Suppressor macrophage treated with lipopolysaccharide for 4 hours (primary cell): Measurements from ENCODE around the gene FUT6.
A peak's percentile ranks its signal among the peaks of the same experiment; 100 is the strongest.
"Not testable (repeated sequence)": the region's sequence is repeated elsewhere in the genome, so short reads cannot be mapped to it uniquely, and the experiment has no call there.

ENCODE experiments used
- DNase-seq: peaks from one replicate; pipeline ENCODE4 v3.0.0-alpha.2; 2020

The FUT6 gene, protein sequence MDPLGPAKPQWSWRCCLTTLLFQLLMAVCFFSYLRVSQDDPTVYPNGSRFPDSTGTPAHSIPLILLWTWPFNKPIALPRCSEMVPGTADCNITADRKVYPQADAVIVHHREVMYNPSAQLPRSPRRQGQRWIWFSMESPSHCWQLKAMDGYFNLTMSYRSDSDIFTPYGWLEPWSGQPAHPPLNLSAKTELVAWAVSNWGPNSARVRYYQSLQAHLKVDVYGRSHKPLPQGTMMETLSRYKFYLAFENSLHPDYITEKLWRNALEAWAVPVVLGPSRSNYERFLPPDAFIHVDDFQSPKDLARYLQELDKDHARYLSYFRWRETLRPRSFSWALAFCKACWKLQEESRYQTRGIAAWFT

DNA sequence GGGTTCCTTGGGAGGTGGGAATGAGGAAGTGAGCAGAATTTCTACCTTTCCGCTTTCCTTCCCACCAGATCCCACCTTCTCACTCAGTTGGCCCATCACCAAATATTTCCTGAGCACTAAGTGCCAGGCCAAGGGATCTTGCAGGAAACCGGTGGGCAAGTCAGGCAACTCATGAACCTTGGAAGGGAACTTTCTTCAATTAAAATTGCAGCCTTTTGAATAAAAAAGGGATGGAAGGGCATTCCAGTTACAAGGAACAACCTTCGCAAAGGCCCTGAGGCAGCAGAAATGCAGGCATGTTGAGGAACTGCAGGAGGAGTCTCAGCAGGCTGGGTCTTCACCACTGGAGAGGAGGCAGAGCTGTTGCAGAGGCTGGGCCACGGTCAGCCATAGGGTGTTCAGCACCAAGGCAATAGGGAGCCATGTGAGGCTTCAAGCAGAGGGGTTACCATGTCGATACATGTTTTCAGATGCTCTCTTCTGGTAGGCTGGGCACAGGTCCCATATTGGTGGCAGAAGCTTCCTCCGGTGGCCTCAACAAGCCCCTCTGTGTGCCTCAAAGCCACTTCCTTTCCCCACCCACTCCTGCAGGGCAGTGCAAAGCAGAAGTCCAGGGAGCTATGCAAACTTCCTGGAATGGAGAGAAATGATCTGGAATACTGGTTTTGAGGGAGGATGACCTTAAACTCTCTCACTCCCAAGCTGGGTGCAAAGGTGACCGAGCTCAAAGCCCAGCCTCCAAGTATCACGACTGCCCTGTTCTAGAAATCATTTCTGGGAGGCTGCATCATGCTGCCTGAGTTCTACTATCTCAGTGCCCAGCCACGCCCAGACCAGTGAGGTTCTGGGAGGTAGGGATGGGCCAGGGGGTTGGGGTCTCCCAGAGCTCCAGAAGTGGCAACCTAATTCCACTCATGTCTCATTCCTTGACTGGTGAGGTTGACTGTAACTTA, at the start of gene FUT6:
Gene FUT6, minus strand, starts transcription at position 638 of the 953 bp plus-strand sequence. CDS start 7,135 bp downstream, outside the sequence.
- DNase-seq, result no peak

DNA sequence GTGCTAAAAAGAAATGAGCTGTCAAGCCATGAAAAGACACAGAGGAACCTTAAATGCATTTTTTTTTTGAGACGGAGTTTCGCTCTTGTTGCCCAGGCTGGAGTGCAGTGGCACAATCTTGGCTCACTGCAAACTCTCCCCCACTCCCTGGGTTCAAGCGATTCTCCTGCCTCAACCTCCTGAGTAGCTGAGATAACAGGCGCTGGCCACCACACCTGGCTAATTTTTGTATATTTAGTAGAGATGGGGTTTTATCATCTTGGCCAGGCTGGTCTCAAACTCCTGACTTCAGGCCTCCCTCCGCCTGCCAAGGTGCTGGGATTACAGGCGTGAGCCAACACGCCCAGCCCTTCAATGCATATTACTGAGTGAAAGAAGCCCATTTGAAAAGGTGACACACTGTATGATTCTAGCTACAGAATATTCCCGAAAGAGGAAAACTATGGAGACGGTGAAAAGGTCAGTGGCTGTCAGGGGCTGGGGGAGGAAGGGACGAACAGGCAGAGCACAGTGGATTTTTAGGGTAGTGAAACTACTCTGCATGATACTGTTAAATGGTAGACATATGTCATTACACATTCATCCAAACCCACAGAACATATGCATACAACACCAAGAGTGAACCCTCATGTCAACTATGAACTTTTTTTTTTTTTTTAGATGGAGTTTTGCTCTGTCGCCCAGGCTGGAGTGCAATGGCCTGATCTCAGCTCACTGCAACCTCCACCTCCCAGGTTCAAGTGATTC, 44.7 kb upstream of the FUT6 start:
- peak; percentile 67 for DNase-seq

DNA sequence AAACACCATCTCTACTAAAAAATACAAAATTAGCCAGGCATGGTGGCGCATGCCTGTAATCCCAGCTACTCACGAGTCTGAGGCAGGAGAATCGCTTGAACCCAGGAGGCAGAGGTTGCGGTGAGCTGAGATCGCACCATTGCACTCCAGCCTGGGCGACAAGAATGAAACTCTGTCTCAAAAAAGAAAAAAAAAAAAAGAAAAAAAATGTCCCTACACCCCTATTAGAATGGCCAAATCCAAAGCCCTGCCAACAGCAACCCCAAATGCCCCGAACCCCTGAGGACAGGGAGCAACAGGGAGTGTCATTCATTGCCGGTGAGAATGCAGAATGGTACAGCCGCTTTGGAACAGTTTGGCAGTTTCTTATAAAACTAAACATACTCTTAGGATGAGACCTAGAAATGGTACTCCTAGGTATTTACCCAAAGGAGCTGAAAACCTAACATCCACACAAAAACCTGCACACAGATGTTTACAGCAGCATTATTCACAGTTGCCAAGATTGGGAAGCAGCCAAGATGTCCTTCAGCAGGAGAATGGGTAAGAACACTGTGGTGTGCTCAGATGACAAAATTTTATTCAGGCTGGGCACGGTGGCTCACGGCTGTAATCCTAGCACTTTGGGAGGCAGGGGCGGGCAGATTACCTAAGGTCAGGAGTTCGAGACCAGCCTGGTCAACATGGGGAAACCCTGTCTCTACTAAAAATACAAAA, 43.8 kb upstream of the FUT6 start:
- not testable (repeated sequence) for DNase-seq

DNA sequence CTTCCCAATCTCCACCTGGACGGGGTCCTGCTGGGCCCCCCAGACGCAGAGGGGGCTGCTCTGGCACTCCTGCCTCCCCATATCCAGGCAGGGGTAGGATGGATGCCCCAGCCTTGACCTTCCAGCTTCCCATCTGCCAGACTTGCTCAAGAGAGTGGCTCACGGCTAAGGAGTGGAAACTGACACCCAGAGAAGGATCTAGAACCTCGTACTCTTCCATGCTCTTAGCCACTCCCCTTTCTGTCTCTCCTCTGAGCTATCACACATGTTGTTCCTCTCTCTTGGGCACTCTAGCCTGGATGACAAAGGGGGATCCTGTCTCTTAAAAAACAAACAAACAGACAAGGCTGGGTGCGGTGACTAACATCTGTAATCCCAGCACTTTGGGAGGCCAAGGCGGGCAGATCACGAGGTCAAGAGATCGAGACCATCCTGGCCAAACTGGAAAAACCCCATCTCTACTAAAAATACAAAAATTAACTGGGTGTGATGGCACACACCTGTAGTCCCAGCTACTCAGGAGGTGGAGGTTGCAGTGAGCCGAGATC, 43.0 kb upstream of the FUT6 start:
- no peak for DNase-seq

DNA sequence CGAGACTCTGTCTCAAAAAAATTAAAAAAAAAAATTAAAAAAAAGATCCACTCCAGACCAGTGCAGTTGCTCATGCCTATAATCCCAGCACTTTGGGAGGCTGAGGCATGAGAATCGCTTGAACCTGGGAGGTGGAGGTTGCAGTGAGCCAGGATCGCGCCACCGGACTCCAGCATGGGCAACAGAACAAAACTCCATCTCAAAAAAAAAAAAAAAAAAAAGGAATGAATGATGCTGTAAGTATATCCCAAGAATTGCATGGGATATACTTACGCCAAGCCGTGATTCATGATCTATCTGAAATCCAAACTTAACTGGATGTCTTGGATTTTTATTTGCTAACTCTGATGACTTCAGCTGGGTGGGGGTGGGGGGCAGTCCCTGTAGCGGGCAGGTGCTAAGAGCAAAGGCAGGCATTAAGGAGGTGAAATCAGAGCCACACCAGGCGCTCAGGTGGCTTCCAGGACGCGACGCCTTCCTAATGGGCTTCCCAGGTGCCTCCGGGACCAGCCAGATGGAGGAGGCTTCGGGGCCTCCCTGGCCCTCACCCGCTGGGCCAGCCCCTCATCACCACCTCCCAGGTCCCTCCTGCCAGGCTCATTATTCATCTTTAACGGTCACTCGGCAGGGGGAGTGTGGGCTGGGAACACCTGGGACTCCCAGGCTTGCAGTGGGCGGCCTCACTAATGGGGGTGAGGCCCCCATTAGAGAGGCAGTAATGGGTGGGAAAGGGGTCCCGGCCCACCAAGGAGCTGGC, 42.2 kb upstream of the FUT6 start:
- DNase-seq, result no peak

DNA sequence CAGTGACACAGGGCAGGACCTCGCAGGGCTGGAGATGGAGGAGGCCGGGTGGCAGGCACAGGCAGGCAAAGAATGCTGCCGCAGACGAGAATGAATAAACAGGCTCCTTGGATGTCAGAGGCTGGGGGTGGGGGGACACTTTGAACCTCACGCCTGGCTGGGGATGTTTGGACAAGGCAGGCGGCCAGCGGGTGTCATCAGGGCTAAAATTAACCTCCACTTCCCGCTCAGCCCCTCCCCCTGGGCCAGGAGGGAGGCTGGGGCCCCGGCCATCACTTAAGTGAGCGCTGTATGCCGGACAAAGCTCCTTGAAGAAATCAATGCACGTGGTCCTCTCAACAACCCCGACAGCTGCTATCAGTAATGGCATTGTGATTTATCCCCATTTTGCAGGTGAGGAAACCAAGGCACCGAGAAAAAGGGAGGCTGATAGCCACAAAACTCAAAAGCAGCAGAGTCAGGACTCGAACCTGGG, 41.1 kb upstream of the FUT6 start:
- no peak for DNase-seq

DNA sequence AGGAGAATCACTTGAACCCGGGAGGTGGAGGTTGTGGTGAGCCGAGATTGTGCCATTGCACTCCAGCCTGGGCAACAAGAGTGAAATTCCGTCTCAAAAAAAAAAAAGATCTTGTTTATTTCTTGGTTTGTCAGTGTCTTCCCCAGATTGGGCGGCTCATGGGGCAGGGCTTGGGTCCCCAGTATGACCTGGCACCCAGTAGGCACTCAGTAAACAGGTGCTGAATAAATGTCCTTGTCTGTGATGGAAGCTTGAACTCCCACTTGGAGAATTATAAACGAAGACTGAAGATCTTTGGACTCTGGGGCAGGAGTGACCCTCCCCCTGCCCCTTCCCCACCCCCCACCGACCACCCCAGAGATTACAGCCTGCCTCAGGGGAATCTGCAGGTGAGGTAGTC, 40.7 kb upstream of the FUT6 start:
- no peak for DNase-seq

DNA sequence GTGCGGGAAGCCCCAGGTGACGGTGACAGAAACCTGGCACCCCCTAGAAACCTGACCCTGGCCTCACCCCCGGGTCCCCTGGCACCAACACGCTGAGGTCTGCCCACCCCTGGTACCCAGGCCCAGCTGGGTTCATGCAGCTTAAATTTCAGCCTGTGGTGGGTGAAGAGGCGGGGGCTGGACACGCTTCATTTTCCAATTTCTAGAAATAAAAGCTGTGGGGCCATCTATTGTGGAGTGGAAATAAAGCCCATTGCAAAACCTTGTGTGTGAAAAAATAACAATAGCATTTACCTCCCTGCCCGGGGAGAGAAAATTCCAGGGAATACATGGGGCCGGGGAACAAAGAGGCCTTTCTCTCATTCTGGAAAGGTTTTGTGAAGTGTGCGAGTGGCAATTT, 38.4 kb upstream of the FUT6 start:
- DNase-seq, result no peak

DNA sequence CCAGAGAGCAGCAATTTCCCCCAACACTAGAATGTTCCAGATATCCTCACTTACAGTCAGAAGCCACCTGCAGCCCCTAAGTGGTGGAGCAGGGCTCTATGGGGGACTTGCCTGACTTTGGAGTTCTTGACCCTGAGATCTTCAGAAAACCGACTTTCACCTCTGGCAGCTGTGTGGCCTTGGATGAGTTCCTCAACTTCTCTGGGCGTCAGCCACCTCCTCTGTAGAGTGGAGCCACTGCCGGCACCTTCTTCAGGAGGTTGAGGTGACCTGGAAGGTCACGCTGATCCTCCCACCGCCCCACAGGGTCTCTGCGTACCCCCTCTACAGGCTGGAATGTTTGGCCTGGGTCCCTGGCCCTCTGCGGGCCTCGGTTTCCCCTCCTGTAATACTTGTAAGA, 37.9 kb upstream of the FUT6 start:
- no peak for DNase-seq

DNA sequence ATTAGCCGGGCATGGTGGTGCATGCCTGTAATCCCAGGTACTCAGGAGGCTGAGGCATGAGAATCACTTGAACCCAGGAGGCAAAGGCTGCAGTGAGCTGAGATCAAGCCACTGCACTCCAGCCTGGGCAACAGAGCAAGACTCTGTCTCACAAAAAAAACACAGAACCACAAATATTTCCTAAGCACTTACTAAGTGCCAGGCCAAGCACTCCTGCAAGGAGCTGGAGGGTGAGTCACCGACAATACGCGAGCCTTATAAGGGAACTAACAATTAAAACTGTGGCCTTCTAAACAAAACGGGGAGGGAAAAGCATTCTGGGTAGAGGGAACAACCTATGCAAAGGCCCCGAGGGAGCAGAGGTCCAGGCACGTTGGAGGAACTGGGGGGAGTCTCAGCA, 35.0 kb upstream of the FUT6 start:
- DNase-seq, result peak; percentile 30

DNA sequence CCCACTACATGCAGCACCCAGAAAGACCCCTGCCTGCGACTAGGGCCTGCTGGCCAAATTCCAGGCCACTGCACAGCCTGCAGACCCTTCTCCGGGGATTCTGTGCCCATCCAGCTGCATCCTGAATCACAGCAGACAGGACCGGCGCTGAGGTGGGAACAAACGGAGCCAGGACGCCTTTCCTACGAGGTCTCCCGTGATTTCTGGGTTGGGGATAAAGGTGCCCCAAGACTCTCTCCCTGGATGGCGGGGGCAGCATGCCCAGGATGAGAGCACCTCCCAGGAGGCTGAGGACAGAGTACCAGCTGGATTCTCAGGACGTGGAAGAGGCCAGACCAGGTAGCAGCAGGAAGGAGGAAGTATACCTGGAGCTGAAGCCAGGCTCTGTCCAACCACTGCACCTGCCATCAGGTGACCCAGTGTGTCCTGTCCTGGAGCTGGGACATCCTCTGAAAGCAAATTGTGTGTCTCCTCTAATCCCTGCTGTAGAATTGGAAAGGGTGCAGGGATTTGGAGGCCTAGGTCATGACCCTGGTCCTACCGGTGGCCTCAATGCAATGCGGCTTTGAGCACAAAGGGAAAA, 34.2 kb upstream of the FUT6 start:
- no peak for DNase-seq

DNA sequence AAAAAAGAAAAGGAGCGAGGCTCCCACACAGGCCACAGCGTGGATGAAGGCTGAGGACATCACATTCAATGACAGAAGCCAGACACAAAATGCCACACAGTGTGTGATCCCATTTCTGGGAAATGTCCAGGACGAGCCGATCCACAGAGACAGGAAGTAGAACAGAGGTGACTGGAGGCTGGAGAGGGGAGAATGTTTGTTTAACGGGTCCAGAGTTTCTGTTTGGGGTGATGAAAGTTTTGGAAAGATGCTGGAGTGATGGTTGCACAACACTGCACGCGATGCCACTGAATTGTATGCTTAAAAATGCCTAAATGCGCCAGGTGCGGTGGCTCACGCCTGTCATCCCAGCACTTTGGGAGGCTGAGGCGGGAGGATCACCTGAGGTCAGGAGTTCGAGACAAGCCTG, 31.5 kb upstream of the FUT6 start:
- DNase-seq, result no peak

DNA sequence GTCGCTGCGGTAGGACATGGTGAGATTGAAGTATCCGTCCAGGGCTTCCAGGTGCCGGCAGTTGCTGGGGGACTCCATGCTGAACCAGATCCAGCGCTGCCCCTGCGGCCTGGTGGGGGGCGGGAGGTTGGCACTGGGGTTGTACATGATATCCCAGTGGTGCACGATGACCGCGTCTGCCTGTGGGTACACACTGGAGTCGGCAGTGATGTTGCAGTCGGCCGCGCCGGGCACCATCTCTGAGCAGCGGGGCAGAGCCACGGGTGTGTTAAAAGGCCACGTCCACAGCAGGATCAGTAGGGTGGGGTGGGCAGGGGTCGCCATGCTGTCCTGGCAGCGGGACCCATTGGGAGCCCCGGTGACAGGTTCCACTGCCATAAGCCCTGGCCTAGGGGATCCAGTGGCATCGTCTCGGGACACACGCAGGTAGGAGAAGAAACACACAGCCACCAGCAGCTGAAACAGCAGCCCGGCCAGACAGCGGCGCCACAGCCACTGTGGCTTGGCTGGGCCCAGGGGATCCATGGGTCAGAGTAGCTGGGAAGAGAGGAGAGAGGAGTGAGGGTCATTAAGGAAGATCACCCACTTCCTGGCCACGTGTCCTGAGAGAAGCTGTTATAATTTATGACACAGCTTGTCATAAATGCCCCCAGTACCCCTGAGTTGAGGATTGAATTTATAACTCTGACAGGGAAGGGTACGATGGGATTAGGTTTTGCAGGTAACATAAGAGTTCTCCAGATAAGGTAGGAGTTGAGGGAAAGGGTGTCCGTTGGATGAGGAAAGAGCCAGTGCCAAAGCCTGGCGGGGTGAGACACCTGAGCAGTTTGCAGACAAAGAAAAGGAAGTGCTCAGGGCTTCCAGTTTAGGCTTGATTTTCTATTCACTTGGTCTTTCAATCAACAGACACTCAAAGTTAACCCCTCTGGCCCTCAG, 28.0 kb upstream of the FUT6 start:
- no peak for DNase-seq

DNA sequence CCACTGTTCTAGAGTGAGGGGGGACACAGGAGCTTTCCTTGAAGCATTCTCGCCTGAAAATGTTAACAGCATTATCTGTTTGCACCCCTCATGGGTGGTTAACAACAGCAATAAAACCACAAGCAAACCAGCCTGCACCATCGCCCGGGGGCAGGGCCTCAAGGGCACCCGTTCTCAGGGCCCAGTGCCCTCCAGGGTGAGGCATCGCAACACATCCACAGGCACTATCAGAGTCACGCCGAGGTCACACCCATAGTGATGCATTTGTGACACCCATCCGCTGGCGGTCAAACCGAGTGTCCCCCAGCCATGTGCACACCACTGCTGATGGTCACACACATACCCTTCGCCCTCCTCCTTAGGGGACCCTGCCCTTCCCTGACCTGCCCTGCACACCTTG, 26.3 kb upstream of the FUT6 start:
- DNase-seq, result no peak

DNA sequence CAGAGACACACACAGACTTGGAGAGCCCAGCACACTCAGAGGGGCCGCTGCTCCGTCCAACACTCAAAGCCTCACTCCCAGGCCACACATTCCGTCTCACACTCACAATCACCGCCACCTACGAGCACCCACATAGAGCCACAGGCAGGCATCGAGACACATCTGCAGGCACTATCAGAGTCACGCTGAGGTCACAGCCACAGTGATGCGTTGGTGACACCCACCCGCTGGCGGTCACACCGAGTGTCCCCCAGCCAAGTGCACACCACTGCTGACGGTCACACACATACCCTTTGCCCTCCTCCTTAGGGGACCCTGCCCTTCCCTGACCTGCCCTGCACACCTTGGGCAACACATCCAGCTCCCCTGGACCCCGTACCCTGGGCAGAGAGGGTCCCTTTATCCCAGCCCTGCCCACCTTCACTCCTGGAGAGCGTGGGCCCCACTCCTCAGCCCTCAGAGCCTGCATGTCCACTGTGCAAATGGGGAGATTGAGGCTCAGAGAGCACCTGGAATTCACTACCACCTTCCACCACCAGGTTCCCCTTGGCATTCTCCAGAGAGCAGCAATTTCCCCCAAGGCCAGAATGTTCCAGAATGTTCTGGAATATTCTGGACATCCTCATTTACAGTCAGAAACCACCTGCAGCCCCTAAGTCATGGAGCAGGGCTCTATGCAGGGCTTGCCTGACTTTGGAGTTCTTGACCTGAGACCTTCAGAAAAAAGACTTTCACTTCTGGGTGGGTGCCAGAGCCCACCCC, 25.4 kb upstream of the FUT6 start:
- DNase-seq, result no peak

DNA sequence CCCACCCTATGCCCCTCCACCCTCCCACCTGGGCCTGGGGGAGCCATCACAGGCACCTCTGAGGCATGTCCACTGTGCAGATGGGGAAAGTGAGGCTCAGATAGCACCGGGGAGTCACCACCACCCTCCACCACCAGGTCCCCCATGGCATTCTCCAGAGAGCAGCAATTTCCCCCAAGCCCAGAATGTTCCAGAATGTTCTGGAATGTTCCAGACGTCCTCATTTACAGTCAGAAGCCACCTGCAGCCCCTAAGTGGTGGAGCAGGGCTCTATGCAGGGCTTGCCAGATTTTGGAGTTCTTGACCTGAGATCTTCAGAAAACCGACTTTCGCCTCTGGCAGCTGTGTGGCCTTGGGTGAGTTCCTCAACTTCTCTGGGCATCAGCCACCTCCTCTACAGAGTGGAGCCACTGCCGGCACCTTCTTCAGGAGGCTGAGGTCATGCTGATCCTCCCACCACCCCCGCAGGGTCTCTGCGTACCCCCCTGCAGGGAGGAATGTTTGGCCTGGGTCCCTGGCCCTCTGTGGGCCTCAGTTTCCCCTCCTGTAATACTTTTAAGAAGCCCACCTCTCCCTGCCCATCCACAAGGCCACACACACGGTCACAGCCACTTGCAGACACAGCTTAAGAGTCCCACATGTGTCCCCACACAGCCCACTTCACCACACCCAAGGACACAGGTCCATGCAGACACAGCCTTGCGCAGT, 24.7 kb upstream of the FUT6 start:
- DNase-seq, result no peak

DNA sequence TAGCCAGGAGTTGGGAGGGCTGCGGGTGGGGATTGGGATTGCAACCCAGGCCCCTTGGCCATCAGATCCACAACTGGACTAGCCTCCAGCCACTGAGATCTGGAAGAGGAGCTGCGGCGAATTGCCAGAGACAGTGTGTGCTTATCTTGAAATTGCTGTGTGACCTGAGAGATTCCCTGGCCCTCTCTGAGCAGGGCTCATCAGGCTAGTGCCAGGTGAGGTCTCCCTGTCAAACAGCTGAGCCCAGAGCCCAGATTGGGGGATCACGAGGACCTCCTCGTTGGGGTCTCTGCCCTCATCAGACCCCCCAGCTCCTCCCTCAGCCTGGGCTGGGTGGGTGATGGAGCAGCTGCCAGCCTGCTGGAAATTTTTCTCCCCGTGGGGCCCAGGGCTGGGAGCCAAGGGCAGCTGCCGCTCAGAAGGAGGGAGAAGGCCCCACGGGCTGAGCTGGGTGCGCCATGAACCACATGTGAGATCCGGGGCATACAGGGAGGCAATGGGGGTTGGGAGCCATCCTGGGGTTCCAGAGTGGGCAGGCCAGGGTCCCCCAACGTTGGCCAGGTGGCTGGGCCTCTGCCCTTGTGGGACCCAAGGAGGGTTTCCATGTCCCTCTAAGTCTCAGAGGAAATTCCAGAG, 23.6 kb upstream of the FUT6 start:
- DNase-seq, result no peak
